ENCODE data around the gene WNT9B.

Gene WNT9B

DNA sequence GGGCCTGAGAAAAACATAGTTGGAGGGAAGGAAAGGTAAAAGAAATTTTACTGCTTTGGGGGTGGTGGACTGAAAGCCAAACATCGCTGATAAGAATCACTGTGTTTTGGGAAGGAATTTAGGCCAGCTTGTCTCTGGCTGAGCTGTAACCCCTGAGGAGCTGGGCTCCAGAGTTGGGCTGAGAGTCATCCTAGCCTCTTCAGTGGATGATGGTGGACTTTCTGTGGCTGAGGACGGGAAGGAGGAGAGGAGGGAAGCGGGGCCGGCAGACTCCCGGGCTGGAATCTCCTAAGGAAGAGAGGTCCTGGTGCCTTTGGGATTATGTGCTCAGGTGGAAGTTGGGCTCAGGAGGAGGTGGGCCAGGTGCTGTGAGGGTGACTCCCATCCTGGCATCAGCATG lies 8.6 kb downstream of the WNT9B start:
- no peak for DNase-seq

DNA sequence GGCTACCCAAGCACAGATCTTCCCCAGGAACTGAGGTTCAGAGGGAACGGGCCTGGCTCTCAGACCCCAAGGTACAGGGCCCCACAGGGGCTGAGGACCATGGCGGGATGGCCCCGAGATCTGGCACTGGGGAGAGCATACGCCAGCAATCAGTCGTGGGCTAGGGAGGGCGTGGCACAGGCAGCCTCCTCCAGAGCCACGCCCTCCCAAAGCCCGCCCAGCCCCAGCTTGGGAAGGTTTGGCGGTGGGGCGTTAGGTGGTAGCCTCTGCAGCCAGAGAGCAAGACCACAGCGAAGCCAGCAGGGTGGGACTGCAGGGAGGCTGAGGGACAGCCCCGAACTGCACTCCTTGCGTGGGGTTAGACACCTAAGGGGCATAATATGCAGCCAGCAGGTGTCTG lies 11.6 kb downstream of the WNT9B start:
- no peak for DNase-seq

GRCh38 chr17:46863383-46864121 lies 12.2 kb downstream of the WNT9B start:
- no peak for DNase-seq

- DNase-seq = no peak
These were observed 13.7 kb downstream of the WNT9B start for GRCh38 chr17:46865100-46865499.

GRCh38 chr17:46866325-46866724 lies 14.9 kb downstream of the WNT9B start:
- DNase-seq = no peak

GRCh38 chr17:46866747-46867146 lies 15.4 kb downstream of the WNT9B start:
- no peak for DNase-seq

- DNase-seq = no peak
These were observed 17.4 kb downstream of the WNT9B start for GRCh38 chr17:46868689-46869187.

DNA sequence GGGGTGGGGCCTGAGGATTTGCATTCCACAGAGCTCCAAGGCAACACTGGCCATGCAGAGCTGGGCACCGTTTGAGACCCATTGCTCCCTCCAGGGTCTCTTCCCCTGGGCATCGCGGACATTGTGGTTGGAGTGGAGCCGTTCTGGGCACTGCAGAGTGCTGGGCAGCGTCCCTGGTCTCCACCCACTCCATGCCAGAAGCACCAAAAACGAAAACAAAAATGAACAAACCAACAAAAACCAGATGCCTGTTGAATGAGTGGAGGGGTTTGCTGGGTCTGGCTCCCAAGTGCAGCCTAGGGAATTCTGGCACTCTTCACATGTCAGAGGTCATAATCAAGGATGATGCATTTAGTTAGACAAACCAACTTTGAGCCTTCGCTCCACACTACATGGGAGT lies 17.9 kb downstream of the WNT9B start:
- DNase-seq = no peak

- no peak for DNase-seq
These were observed 18.8 kb downstream of the WNT9B start for GRCh38 chr17:46869975-46870803.

- DNase-seq = no peak
These were observed 21.0 kb downstream of the WNT9B start for GRCh38 chr17:46872421-46872820.

DNA sequence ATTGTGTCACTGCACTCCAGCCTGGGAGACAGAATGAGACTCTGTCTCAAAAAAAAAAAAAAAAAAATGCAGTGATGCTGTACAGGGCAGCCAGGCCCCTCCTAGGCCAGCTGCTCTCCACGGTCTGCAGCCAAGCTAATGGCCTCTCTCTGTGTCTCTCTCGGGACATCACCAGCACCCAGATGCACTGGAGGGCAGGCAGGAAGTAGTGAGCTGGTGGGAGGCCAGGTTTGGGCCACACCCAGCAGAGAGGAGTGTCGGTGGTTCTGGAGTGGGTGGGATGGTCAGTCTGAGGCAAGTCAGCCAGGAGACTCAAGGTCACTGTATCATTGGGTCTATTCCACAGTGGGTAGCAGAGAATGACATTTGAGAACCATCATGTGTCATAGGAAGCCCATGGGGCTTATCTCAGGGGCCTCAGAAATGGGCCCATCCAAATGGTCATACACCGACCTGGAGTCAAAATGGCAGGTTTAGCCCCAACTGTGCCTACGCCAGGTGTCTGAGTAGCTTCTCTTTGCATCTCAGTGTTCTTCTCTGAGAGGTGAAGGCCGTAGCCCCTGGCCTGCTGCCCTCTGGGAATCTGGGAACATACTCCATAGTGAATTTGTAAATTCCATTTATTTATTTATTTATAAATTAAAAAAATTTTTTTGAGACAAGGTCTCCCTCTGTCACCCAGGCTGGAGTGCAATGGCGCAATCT lies 22.7 kb downstream of the WNT9B start:
- DNase-seq = no peak

DNA sequence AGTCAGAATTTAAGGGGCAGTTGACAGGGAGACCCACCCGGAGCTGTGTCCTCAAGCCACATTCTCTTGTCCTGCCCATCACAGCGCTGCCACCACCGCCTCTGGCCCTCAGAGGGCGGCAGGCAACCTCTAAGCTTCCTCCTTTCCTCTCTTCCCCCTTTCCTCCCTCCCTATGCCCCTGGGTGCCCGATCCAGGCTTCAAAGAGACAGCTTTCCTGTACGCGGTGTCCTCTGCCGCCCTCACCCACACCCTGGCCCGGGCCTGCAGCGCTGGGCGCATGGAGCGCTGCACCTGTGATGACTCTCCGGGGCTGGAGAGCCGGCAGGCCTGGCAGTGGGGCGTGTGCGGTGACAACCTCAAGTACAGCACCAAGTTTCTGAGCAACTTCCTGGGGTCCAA lies 23.5 kb downstream of the WNT9B start:
- DNase-seq = no peak

GRCh38 chr17:46875849-46876352 lies 24.5 kb downstream of the WNT9B start:
- no peak for DNase-seq

GRCh38 chr17:46876353-46876887 lies 25.0 kb downstream of the WNT9B start:
- no peak for DNase-seq

DNA sequence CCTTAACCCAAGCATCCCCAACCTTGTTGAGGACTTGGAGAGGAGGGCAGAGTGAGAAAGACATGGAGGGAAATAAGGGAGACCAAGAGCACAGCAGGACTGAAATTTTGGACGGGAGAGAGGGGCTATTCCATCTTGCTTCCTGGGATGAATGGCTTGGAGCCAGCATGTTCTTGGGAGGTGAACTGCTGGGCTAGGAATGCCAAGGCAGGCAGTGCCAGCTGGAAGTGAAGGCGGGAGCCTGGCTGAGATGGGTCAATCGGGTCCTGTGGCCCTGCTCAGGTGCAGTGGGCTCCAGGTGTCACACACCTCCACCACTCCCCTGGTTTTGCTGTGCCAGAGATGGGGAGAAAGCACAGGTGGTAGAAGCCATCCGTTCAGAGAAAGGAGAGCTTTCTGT lies 25.5 kb downstream of the WNT9B start:
- no peak for DNase-seq

GRCh38 chr17:46877466-46877865 lies 26.1 kb downstream of the WNT9B start:
- no peak for DNase-seq

GRCh38 chr17:46878055-46878454 lies 26.7 kb downstream of the WNT9B start:
- no peak for DNase-seq

DNA sequence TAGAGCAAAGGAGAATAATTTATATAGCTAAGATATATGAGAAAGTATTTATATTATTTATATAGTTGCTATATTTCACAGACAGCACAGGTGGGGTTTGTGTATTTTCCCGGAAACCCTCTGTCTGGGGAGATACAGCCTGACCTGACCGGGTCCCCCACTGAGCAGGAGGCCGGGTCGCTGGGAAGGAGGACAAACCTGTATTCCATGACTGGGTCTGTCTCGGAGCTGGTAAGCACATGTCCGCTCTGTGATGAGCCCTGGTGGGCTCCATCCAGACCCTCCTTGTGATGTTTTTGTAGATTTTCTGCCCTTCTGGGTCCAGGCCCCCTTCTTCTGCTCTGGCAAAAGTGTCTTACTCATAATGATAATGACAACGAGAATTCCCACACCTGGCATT lies 27.7 kb downstream of the WNT9B start:
- DNase-seq = no peak

DNA sequence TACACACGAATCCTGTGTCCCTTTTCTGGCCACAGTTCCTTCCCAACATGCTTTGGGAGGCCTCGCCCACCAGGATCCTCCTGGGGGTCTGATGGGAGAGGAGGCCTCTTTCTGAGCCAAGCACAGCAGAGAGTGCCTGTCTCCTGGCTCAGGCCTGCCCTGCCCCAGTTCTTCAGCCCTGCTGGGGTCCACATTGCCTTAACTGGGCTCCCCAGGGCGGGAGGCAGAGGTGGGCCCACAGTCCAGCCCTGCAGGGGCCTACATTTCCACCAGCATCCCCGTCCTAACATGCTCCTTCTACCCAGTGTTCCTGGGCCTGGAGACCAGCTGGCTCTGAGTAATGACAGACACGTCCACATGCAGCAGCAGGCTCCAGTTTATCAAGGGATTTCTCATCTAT lies 29.6 kb downstream of the WNT9B start:
- DNase-seq = no peak

GRCh38 chr17:46882666-46883065 lies 31.3 kb downstream of the WNT9B start:
- no peak for DNase-seq

- DNase-seq = no peak
These were observed 32.6 kb downstream of the WNT9B start for GRCh38 chr17:46883871-46884520.

DNA sequence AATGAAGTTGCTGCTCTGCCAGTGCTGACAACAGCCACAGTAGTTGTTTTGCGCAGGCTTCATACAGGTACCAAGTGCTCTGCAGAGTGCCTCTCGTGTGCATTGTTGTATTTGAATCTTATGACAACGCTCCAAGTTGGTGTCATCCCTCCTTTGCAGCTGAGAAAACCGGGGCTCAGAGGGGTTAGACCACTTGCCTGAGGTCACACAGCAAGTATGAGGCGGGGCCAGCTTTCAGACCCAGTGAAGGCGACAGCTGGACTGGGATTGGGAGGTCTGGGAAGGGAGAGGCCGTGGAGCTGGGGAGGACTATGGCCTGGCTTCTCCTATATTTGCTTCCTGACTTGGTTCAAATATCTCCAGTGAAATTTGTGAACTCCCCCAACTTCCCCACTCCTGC lies 33.2 kb downstream of the WNT9B start:
- no peak for DNase-seq

Data from CD4-positive, alpha-beta T cell treated with Interleukin-17A for 1 hour (primary cell).